Sigmoid colon (tissue), 7 donors: ENCODE measurements around the gene PDE4D. TPM values are rescaled to one million over a fixed set of nuclear protein-coding genes. Genes with fewer than 3 reads are reported as not detected.
A peak's percentile ranks its signal among the peaks of the same experiment; 100 is the strongest.

Source experiments
- DNase-seq: peaks from one replicate; pipeline ENCODE4 v3.0.0-alpha.2; 2019
- H3K27ac ChIP-seq, 4 donors: fragments of 200-600 bp; sonication (generic); one replicate each; pipeline ENCODE4 v1.5.1; 2016 to 2019; ENCODE audit warnings: mild to moderate bottlenecking in 1 of 4
- H3K27me3 ChIP-seq, 3 donors: fragments of 200-600 bp; sonication (generic); one replicate each; pipeline ENCODE4 v1.5.1; 2019; ENCODE audit warnings: mild to moderate bottlenecking in 1 of 3
- H3K36me3 ChIP-seq, 4 donors: fragments of 200-600 bp; sonication (generic); one replicate each; pipeline ENCODE4 v1.5.1; 2016 to 2019
- H3K4me1 ChIP-seq, 4 donors: fragments of 200-600 bp; sonication (generic); one replicate each; pipeline ENCODE4 v1.5.1; 2017 to 2019
- H3K4me3 ChIP-seq, 4 donors: fragments of 200-600 bp; sonication (generic); one replicate each; pipeline ENCODE4 v1.5.1; 2017 to 2019; ENCODE audit warnings: mild to moderate bottlenecking in 2 of 4, moderate library complexity in 1 of 4
- H3K9me3 ChIP-seq, 4 donors: fragments of 200-600 bp in 3 of 4; sonication (generic) in 3 of 4; one replicate each; pipeline versions ENCODE4 v1.5.1 to v1.6.1; 2013 to 2019
- EP300 ChIP-seq, 4 donors: sonication (generic); formaldehyde crosslinking; IDR thresholded peaks; one replicate each; pipeline ENCODE4 v1.6.1; 2017; ENCODE audit warnings: antibody characterized with exemption in 4 of 4
- POLR2A ChIP-seq, 2 donors: fragments of 450-650 bp; IDR thresholded peaks; one replicate each; pipeline ENCODE4 v1.6.1; 2016; ENCODE audit warnings: antibody characterized with exemption in 2 of 2, mild to moderate bottlenecking in 2 of 2, moderate library complexity in 2 of 2
- POLR2AphosphoS5 ChIP-seq, 4 donors: sonication (generic); formaldehyde crosslinking; IDR thresholded peaks; one replicate each; pipeline ENCODE4 v1.6.1; 2017; ENCODE audit warnings: antibody characterized with exemption in 4 of 4
- WGBS, 2 donors: extraction: QIAGEN DNeasy Blood & Tissue Kit; methylation state at CpG; one replicate each; pipeline ENCODE4 v1.1.7; 2013; 5-methylcytosine and 5-hydroxymethylcytosine counted together
- intact Hi-C: fragments of 100-400 bp; cut with DNase I; formaldehyde crosslinking; loops from one replicate; pipeline ENCODE4 v1.15.1; 2023
- polyA plus RNA-seq, 3 donors: library from polyadenylated mRNA; stranded (reverse); fragments of 200-250 nt; gene quantifications; one replicate each; pipeline ENCODE4 v1.2.3, GENCODE V29; 2013
- total RNA-seq, 4 donors: library from RNA; depleted of rRNA; stranded (reverse); fragments of >200 nt; gene quantifications; one replicate each; pipeline ENCODE4 v1.1.0, GENCODE V29; 2016
- TF ChIP-seq, protein P1 (sequence below), 4 experiments: fragments of 450-650 bp in 3 of 4; fragments of 200-600 bp in 1 of 4; IDR thresholded peaks; one replicate each; pipeline ENCODE4 v1.5.1; 2016 to 2019; ENCODE audit warnings: antibody characterized with exemption in 4 of 4, mild to moderate bottlenecking in 3 of 4, moderate library complexity in 2 of 4
- donor health status: healthy with polysubstance abuse.
- donor health status: Bipolar disorder and iron deficiency.
- donor health status: healthy.

The PDE4D gene
- total and polyA plus RNA-seq, 7 donors = 6.0 to 289 (median 169) TPM

DNA sequence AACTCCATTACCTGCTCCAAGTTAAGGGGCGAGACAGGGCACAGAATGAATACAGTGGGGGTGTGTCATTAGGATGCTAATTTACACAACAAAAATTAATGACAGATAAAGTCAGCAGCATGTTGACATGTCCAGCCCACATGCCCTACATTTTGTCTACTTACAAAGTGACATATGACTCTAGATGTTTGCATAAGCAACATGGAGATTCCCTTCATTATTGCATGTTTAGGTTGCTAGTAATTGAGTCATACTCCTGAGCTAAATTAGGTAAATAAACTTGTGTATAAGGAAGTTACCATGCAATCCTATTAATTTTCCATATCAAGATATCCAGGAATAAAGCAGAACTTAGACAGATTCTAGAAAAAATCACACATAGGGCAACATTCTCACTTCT, 232.2 kb downstream of the PDE4D start:
- intact Hi-C loops = no loop called here
- whole genome bisulfite sequencing, 2 donors = 90 to 96% methylated on average over 1 of the region's 1 CpG
- Histone ChIP-seq H3K4me3 (no peak overlapping the region), H3K27me3 (no peaks in the 10 kb centered on the region), H3K9me3 (no peaks in the 10 kb centered on the region), H3K36me3 (no peaks in the 10 kb centered on the region), H3K4me1 (peaks cover 0 to 63% (median 45%) of the 10 kb centered on the region in 4 donors), H3K27ac (peak overlapping the region in 1 of 4 donors; percentile 36)
- DNase-seq = no peak
- no peak for TF ChIP-seq POLR2AphosphoS5 (IDR thresholded peaks at IDR 0.05)
- TF ChIP-seq POLR2A (IDR thresholded peaks at IDR 0.05) = no peak
- no peak for TF ChIP-seq EP300 (IDR thresholded peaks at IDR 0.05)
- TF ChIP-seq, protein P1, sequence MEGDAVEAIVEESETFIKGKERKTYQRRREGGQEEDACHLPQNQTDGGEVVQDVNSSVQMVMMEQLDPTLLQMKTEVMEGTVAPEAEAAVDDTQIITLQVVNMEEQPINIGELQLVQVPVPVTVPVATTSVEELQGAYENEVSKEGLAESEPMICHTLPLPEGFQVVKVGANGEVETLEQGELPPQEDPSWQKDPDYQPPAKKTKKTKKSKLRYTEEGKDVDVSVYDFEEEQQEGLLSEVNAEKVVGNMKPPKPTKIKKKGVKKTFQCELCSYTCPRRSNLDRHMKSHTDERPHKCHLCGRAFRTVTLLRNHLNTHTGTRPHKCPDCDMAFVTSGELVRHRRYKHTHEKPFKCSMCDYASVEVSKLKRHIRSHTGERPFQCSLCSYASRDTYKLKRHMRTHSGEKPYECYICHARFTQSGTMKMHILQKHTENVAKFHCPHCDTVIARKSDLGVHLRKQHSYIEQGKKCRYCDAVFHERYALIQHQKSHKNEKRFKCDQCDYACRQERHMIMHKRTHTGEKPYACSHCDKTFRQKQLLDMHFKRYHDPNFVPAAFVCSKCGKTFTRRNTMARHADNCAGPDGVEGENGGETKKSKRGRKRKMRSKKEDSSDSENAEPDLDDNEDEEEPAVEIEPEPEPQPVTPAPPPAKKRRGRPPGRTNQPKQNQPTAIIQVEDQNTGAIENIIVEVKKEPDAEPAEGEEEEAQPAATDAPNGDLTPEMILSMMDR (IDR thresholded peaks at IDR 0.05) = no peak

DNA sequence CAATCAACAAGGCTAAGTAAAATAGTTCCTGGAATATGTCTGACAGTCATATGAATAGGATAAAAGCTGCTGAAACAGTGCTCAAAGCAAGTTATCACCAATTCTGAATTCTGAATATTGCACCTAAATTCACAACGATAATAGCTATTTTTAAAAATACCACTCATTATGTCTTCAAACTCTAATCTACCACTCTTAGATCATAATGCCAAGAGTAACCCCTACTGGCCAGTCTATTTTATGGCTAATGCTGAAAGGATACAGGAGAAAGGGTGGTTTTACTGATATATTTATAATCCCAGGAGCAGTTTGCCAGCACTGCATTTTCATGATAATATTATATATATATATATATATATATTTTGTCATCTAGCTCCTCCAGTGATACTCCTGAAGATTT, 232.8 kb downstream of the PDE4D start:
- DNase-seq = no peak
- intact Hi-C loops = no loop called here
- Histone ChIP-seq H3K9me3 (no peaks in the 10 kb centered on the region), H3K27ac (peak overlapping the region in 1 of 4 donors; percentile 23), H3K36me3 (no peaks in the 10 kb centered on the region), H3K4me1 (peaks cover 0 to 61% (median 47%) of the 10 kb centered on the region in 4 donors), H3K4me3 (no peak overlapping the region), H3K27me3 (no peaks in the 10 kb centered on the region)
- TF ChIP-seq POLR2AphosphoS5 (IDR thresholded peaks at IDR 0.05) = no peak
- TF ChIP-seq POLR2A (IDR thresholded peaks at IDR 0.05) = no peak
- TF ChIP-seq, protein P1 (IDR thresholded peaks at IDR 0.05) = peak in 2 of 4 experiments; percentile 11 to 16
- no peak for TF ChIP-seq EP300 (IDR thresholded peaks at IDR 0.05)
- 9 to 29% methylated on average over 1 of the region's 1 CpG for WGBS, 2 donors

DNA sequence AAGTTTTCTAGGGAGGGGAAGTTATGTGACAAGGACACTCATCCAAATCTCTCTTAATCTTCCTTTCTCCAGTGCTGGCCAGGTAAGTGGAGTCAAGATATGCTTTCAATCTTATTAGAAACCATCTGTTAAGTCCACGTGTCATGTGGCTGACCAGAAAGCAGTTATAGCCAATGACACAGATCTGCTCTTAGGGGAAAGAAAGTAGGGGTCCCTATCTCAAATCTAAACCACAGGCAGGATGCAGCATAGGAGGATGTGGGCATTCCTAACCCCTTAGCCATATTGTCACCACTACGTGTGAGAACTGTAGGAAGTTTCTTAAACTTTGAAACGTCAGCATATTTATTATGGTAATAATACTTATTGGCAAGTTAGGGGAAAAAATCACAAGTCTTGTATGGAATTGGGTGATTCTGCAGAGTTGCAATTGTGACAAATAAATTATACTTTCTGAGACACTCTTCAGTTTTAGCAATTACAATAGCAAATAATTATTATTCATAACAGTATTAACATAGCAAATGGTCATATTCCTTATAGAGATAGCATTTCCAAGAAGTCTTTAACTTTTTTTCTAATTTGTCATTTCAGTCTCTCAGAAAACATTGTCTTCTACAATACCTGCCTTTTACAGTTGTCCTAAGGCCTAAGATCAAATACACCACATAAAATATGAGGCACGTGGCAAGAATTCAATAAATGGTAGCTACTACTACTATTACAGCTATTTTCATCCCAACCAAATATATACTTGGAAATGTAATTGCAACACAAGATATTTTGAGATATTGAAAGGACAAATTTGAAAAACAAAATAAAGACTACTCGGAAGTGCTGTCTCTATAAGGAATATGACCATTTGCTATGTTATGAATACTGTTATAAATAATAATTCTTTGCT, 236.9 kb downstream of the PDE4D start:
- Histone ChIP-seq H3K9me3 (no peaks in the 10 kb centered on the region), H3K4me3 (no peak overlapping the region), H3K36me3 (no peaks in the 10 kb centered on the region), H3K4me1 (peaks cover 0 to 42% (median 31%) of the 10 kb centered on the region in 4 donors), H3K27me3 (no peaks in the 10 kb centered on the region), H3K27ac (no peak overlapping the region)
- no peak for DNase-seq
- intact Hi-C loops = no loop called here
- 73 to 88% methylated on average over 5 of the region's 5 CpGs for WGBS, 2 donors
- TF ChIP-seq, protein P1 (IDR thresholded peaks at IDR 0.05) = no peak
- TF ChIP-seq EP300 (IDR thresholded peaks at IDR 0.05) = no peak
- no peak for TF ChIP-seq POLR2A (IDR thresholded peaks at IDR 0.05)

DNA sequence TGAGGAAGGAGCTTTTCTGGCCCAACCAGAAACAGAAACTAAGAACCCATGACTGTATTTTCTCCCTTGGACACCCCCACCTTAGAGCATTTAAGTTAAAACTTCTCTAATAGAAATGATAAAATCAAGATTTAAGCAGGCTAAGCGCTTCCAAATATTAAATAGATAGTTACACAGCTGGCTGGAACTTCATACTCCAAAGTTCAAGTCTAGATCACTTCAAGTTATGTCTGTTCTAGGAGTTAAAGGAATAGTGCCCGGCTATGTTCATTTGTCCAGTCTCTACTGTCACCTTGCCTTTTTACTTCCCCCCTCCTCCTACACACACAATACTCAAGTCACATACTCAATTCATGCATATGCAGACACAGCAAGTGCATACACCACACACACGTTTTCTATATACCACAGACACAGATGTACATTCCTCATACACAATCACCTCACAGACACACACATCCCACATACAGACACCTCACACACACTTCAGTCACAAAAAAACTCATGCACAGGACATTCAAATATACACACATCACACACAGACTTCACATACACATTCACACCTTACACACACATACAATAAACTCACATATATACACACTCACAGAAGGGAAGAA, 237.7 kb downstream of the PDE4D start:
- H3K4me3 ChIP-seq = no peak overlapping the region
- WGBS, 2 donors = 74 to 84% methylated on average over 3 of the region's 3 CpGs
- TF ChIP-seq, protein P1 (IDR thresholded peaks at IDR 0.05) = no peak
- TF ChIP-seq POLR2AphosphoS5 (IDR thresholded peaks at IDR 0.05) = no peak
- TF ChIP-seq EP300 (IDR thresholded peaks at IDR 0.05) = no peak
- no peak for TF ChIP-seq POLR2A (IDR thresholded peaks at IDR 0.05)
- H3K27ac ChIP-seq = no peak overlapping the region
- DNase-seq = no peak
- H3K27me3 ChIP-seq = no peaks in the 10 kb centered on the region
- no peaks in the 10 kb centered on the region for H3K36me3 ChIP-seq
- H3K4me1 ChIP-seq = peaks cover 0 to 34% (median 24%) of the 10 kb centered on the region in 4 donors
- intact Hi-C loops = no loop called here
- no peaks in the 10 kb centered on the region for H3K9me3 ChIP-seq
